ENCODE results near the gene SALL4. TPM values are rescaled to one million over a fixed set of nuclear protein-coding genes. Genes with fewer than 3 reads are reported as not detected.

SALL4 gene
- polyA plus RNA-seq, 1 of the 3 experiments (the other 2 are of a cell fraction): 0.82 TPM

DNA sequence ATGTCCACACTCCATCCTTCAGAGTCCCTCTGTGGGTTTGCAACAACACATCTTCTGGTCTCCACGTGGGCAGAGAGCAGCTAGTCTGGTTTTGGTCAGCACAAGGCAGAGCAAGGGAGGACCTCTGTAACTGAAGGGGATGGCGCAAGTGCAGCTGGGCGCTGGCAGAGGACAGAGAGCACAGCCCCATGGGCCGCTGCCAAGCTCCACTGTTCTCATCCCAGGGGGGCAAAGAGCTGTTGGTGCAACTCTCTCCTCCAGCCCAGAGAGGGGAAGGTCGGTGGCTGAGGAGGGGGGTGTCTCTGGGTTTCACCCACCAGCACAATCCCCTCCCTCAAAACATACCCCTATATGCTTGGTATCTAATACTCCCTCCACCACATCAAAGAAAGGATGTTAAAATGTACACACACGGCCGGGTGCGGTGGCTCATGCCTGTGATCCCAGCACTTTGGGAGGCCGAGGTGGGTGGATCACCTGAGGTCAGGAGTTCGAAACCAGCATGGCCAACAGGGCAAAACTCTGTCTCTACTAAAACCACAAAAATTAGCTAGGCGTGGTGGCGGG is 43.3 kb downstream of the SALL4 start:
- WGBS (ENCODE audit: low lambda C conversion rate): 90% methylated on average over 11 of the region's 12 CpGs
- H3K9me3 ChIP-seq: no peaks in the 10 kb centered on the region
- H4K20me1 ChIP-seq (ENCODE audit: insufficient read depth): no peaks in the 10 kb centered on the region
- H3K4me3 ChIP-seq (ENCODE audit: low read depth in 2 of 2, low read length in 1 of 2): no peak overlapping the region
- H3K4me1 ChIP-seq (ENCODE audit: control insufficient read depth in 1 of 2, insufficient read depth in 2 of 2, low read depth in 1 of 2, low read length in 1 of 2): peaks cover 0 to 8% of the 10 kb centered on the region in 2 experiments; a peak in 1 of 4 replicates
- no peaks in the 10 kb centered on the region for H3K9me2 ChIP-seq
- H3K36me3 ChIP-seq (replicated peaks in 1 of 2; ENCODE audit: control insufficient read depth in 1 of 2, insufficient read depth in 2 of 2, low read length in 1 of 2): no peaks in the 10 kb centered on the region
- DNase-seq: no peak
- H3F3A ChIP-seq (replicated peaks; ENCODE audit: insufficient read depth): no peaks in the 10 kb centered on the region
- H3K27me3 ChIP-seq (ENCODE audit: insufficient read depth): no peaks in the 10 kb centered on the region
- no peak overlapping the region for H2AFZ ChIP-seq (ENCODE audit: low read depth)
- no peak overlapping the region for H3K4me2 ChIP-seq
- TF ChIP-seq, protein P1, sequence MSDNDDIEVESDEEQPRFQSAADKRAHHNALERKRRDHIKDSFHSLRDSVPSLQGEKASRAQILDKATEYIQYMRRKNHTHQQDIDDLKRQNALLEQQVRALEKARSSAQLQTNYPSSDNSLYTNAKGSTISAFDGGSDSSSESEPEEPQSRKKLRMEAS (IDR thresholded peaks at IDR 0.05; ENCODE audit: low read depth): no peak
- no peak for TF ChIP-seq YY1 (IDR thresholded peaks at IDR 0.05; ENCODE audit: low read depth)
- no peak for TF ChIP-seq POLR2AphosphoS5 (IDR thresholded peaks at IDR 0.05; ENCODE audit: low read depth, low read length)
- TF ChIP-seq MXI1 (IDR thresholded peaks at IDR 0.05; ENCODE audit: low read depth, low read length): no peak
- no peak for TF ChIP-seq FOXM1 (IDR thresholded peaks at IDR 0.05; ENCODE audit: low read depth)
- TF ChIP-seq RCOR1 (IDR thresholded peaks at IDR 0.05; ENCODE audit: low read length): no peak
- no peak for TF ChIP-seq CHD2 (IDR thresholded peaks at IDR 0.05; ENCODE audit: low read length, partially characterized antibody)
- TF ChIP-seq GABPA (IDR thresholded peaks at IDR 0.05; ENCODE audit: low read depth): no peak
- TF ChIP-seq, protein P2, sequence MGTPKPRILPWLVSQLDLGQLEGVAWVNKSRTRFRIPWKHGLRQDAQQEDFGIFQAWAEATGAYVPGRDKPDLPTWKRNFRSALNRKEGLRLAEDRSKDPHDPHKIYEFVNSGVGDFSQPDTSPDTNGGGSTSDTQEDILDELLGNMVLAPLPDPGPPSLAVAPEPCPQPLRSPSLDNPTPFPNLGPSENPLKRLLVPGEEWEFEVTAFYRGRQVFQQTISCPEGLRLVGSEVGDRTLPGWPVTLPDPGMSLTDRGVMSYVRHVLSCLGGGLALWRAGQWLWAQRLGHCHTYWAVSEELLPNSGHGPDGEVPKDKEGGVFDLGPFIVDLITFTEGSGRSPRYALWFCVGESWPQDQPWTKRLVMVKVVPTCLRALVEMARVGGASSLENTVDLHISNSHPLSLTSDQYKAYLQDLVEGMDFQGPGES (IDR thresholded peaks at IDR 0.05; ENCODE audit: low read depth, low read length): no peak
- TF ChIP-seq RFX5 (IDR thresholded peaks at IDR 0.05; ENCODE audit: low read length): no peak
- TF ChIP-seq, protein P3, sequence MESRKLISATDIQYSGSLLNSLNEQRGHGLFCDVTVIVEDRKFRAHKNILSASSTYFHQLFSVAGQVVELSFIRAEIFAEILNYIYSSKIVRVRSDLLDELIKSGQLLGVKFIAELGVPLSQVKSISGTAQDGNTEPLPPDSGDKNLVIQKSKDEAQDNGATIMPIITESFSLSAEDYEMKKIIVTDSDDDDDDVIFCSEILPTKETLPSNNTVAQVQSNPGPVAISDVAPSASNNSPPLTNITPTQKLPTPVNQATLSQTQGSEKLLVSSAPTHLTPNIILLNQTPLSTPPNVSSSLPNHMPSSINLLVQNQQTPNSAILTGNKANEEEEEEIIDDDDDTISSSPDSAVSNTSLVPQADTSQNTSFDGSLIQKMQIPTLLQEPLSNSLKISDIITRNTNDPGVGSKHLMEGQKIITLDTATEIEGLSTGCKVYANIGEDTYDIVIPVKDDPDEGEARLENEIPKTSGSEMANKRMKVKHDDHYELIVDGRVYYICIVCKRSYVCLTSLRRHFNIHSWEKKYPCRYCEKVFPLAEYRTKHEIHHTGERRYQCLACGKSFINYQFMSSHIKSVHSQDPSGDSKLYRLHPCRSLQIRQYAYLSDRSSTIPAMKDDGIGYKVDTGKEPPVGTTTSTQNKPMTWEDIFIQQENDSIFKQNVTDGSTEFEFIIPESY (IDR thresholded peaks at IDR 0.05; ENCODE audit: borderline replicate concordance, low read depth): no peak
- TF ChIP-seq RAD21 (IDR thresholded peaks at IDR 0.05; ENCODE audit: low read length): no peak
- TF ChIP-seq, protein P4, sequence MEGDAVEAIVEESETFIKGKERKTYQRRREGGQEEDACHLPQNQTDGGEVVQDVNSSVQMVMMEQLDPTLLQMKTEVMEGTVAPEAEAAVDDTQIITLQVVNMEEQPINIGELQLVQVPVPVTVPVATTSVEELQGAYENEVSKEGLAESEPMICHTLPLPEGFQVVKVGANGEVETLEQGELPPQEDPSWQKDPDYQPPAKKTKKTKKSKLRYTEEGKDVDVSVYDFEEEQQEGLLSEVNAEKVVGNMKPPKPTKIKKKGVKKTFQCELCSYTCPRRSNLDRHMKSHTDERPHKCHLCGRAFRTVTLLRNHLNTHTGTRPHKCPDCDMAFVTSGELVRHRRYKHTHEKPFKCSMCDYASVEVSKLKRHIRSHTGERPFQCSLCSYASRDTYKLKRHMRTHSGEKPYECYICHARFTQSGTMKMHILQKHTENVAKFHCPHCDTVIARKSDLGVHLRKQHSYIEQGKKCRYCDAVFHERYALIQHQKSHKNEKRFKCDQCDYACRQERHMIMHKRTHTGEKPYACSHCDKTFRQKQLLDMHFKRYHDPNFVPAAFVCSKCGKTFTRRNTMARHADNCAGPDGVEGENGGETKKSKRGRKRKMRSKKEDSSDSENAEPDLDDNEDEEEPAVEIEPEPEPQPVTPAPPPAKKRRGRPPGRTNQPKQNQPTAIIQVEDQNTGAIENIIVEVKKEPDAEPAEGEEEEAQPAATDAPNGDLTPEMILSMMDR (IDR thresholded peaks at IDR 0.05): no peak
- TF ChIP-seq, protein P5, sequence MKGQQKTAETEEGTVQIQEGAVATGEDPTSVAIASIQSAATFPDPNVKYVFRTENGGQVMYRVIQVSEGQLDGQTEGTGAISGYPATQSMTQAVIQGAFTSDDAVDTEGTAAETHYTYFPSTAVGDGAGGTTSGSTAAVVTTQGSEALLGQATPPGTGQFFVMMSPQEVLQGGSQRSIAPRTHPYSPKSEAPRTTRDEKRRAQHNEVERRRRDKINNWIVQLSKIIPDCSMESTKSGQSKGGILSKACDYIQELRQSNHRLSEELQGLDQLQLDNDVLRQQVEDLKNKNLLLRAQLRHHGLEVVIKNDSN (IDR thresholded peaks at IDR 0.05; ENCODE audit: borderline replicate concordance, low read depth): no peak
- TF ChIP-seq, protein P6, sequence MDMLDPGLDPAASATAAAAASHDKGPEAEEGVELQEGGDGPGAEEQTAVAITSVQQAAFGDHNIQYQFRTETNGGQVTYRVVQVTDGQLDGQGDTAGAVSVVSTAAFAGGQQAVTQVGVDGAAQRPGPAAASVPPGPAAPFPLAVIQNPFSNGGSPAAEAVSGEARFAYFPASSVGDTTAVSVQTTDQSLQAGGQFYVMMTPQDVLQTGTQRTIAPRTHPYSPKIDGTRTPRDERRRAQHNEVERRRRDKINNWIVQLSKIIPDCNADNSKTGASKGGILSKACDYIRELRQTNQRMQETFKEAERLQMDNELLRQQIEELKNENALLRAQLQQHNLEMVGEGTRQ (IDR thresholded peaks at IDR 0.05; ENCODE audit: borderline replicate concordance, low read depth, low read length): no peak
- no peak for TF ChIP-seq RXRA (IDR thresholded peaks at IDR 0.05; ENCODE audit: borderline replicate concordance, low read depth)
- TF ChIP-seq, protein P7, sequence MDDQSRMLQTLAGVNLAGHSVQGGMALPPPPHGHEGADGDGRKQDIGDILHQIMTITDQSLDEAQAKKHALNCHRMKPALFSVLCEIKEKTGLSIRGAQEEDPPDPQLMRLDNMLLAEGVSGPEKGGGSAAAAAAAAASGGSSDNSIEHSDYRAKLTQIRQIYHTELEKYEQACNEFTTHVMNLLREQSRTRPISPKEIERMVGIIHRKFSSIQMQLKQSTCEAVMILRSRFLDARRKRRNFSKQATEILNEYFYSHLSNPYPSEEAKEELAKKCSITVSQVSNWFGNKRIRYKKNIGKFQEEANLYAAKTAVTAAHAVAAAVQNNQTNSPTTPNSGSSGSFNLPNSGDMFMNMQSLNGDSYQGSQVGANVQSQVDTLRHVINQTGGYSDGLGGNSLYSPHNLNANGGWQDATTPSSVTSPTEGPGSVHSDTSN (IDR thresholded peaks at IDR 0.05): no peak
- no peak for TF ChIP-seq NRF1 (IDR thresholded peaks at IDR 0.05; ENCODE audit: low read depth, low read length)
- no peak for TF ChIP-seq TCF12 (IDR thresholded peaks at IDR 0.05)
- CTCF ChIA-PET: no interaction called here
- no peak overlapping the region for H3K27ac ChIP-seq (ENCODE audit: low read depth in 2 of 2, low read length in 1 of 2)
- H3K9ac ChIP-seq: no peak overlapping the region
- peaks cover 19% of the 10 kb centered on the region for H3K79me2 ChIP-seq (ENCODE audit: insufficient read depth)
- POLR2A ChIA-PET: no interaction called here
